ACHN (cell line): ENCODE results near the gene ACSM6.
"Not testable (repeated sequence)": the region's sequence is repeated elsewhere in the genome, so short reads cannot be mapped to it uniquely, and the experiment has no call there.

ENCODE experiments used
- DNase-seq: peaks from one replicate; pipeline ENCODE4 v3.0.0-alpha.2; 2015
- in situ Hi-C: cut with HindIII; loops from 2 replicates; pipeline ENCODE4 v1.10.0; 2017; ENCODE audit warnings: low sequenced_read_pairs, low pct_ligation_motif_present, low pct_unique_long_range_greater_than_20kb

ACSM6 gene

GRCh38 chr10:95193944-95194343 lies at the start of gene ACSM6:
ACSM6 (plus strand) TSS chr10:95194238; CDS start chr10:95194486, 248 bp downstream.
- in situ Hi-C loops, result loop anchor here (25.0 kb wide), 1 partner anchor 168 kb away; no protein-coding TSS in a partner anchor
- no peak for DNase-seq

- in situ Hi-C loops, result no loop called here
- no peak for DNase-seq
These were observed 25.3 kb upstream of the ACSM6 start for GRCh38 chr10:95168694-95169093.

- in situ Hi-C loops, result no loop called here
- no peak for DNase-seq
These were observed 24.5 kb upstream of the ACSM6 start for GRCh38 chr10:95169522-95169921.

GRCh38 chr10:95170790-95171189 lies 23.2 kb upstream of the ACSM6 start:
- in situ Hi-C loops, result no loop called here
- DNase-seq, result no peak

- no peak for DNase-seq
- in situ Hi-C loops, result no loop called here
These were observed 22.7 kb upstream of the ACSM6 start for GRCh38 chr10:95171336-95171735.

- in situ Hi-C loops, result no loop called here
These were observed 21.2 kb upstream of the ACSM6 start for GRCh38 chr10:95172851-95173250.

DNA sequence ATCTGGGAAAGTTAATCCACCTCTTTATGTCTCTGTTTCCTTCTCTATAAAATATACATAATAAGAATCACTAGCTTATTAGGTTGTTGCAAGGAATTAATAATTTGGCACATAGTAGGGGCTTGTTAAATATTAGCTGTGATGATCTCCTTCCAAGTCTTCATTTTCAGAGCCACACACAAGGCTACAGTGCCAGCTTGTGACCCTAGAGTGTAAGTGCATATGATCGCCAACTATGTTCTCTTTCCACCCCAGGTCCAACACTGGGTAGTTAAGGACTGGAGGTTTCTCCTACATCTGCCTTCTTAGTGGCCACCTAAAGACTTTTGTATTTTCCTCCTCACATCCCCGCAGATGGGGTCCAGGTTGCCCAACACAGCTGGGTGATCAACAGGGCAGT lies 17.9 kb upstream of the ACSM6 start:
- in situ Hi-C loops, result loop anchor here (25.0 kb wide), 1 partner anchor 186 kb away; no protein-coding TSS in a partner anchor
- no peak for DNase-seq

More at GRCh38 chr10:95172851-95173250, 21.2 kb upstream of the ACSM6 start:
- no peak for DNase-seq

- in situ Hi-C loops, result loop anchor here (25.0 kb wide), 1 partner anchor 185 kb away; no protein-coding TSS in a partner anchor
- DNase-seq, result no peak
These were observed 16.6 kb upstream of the ACSM6 start for GRCh38 chr10:95177429-95177828.

- in situ Hi-C loops, result loop anchor here (25.0 kb wide), 1 partner anchor 184 kb away; no protein-coding TSS in a partner anchor
- DNase-seq, result no peak
These were observed 15.8 kb upstream of the ACSM6 start for GRCh38 chr10:95178266-95178665.

DNA sequence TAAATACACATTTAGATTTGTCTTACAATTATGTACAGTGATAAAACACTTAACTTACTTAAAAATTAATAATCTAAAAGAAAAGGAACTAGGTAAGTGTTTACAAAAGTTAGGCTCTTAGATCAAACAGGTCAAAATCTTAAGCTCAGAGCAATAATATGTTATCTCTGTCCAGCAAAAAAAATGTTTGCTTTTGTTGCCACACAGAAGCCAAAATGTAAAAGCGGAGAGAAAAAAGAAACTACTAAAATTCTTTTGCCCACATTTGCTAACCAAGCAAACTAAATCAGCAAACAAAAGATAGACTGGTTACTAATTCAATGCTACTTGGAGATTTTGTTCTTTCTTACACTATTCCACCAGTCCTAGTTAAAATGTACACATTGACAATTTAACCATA lies 15.2 kb upstream of the ACSM6 start:
- DNase-seq, result no peak
- in situ Hi-C loops, result loop anchor here (25.0 kb wide), 1 partner anchor 184 kb away; no protein-coding TSS in a partner anchor

GRCh38 chr10:95181726-95182125 lies 12.3 kb upstream of the ACSM6 start:
- in situ Hi-C loops, result loop anchor here (25.0 kb wide), 1 partner anchor 181 kb away; no protein-coding TSS in a partner anchor
- DNase-seq, result no peak

DNA sequence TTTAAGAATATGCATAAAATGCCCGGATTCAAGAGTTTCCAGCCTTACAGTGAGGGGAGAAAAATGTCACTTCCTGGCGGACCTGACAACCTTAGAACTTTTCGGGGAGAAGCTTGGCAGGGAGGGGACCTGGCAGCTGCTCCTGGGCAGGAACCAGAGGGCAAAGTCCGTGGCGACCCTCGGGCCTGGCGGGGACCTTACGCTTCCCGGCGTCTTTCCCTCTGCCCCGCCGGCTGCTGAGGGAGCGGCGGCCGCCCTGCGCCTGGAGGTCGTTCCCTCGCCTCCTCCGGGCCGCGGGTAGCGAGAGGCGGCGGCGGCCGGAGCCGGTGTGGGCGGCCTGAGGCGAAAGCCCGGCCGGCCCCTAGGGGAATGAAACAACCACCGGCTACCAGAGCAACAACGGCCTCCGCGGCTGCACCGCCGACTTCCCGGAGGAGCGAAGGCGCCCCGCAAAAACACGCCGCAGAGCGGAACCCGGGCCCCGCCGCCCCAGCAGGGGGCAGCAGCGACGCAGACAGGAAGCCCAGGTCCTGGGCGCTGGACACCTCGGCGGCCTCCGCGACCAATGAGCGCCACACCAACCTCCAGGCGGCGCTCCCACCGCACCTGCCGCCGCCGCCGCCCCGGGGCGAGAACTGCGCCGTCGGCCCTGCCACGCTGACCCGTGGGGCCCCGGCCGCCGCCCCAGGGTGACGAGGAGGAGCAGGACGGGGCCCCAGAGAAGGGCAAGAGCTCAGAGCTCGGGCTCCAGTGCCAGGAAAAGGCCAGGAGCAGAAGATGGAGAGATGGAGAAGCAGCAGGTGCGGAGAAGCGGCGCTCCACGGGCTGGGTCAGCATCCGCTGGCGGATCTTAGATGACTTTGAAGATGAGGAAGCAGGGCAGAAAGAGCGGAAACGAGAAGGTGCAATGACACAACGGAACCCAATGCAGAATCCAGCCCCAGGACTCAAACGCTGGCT lies 10.5 kb upstream of the ACSM6 start:
- DNase-seq, result peak; percentile 90
- in situ Hi-C loops, result loop anchor here (25.0 kb wide), 1 partner anchor 179 kb away; no protein-coding TSS in a partner anchor

DNA sequence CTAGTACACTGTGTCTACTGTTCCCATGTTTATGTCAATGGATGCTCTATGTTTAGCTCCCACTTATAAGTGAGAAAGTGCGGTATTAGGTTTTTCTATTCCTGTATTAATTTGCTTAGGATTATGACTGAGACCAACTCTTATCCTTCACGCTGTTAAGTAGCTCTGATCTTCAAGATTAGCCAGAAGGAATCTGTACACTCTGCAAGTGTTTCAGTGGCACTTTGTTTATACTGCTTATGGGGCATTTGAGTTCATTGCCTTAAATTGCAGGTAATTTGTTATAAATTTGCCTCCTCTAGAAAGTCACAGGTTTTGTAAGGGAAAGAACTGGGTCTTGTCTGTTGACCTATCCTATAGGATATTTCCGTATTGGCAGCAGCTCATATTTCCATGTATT lies 6.4 kb upstream of the ACSM6 start:
- in situ Hi-C loops, result loop anchor here (25.0 kb wide), 1 partner anchor 175 kb away; no protein-coding TSS in a partner anchor

GRCh38 chr10:95188593-95188992 lies 5.4 kb upstream of the ACSM6 start:
- DNase-seq, result no peak
- in situ Hi-C loops, result loop anchor here (25.0 kb wide), 1 partner anchor 174 kb away; no protein-coding TSS in a partner anchor

More for the DNA sequence above, 6.4 kb upstream of the ACSM6 start:
- DNase-seq, result no peak

DNA sequence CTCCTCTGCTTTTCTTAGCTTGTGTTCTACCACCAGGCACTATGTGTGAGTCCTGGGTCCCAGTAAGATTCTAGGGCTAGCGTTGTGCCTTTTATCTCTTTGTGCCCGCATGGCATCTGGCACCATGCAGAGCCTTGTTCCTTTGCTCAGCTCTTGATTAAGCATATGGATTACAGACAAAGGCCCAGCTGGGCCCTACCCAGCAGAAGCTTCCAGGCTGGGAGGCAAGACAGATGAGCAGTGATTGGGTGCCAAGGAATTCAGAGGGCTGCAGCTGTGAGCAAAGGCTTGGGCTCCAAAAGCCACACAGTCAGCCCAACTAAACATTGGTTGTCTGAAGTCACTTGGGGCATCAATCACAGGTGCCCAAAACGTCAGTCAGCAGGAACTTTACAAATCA lies 2.0 kb downstream of the ACSM6 start:
- in situ Hi-C loops, result loop anchor here (25.0 kb wide), 1 partner anchor 166 kb away; no protein-coding TSS in a partner anchor
- no peak for DNase-seq

- peak; percentile 55 for DNase-seq
- in situ Hi-C loops, result no loop called here
These were observed 7.7 kb downstream of the ACSM6 start for GRCh38 chr10:95201736-95202135.

- in situ Hi-C loops, result not testable (repeated sequence)
These were observed 8.8 kb downstream of the ACSM6 start for GRCh38 chr10:95202865-95203264.

GRCh38 chr10:95208702-95209391 lies 14.8 kb downstream of the ACSM6 start:
- DNase-seq, result peak; percentile 58
- in situ Hi-C loops, result no loop called here

More at GRCh38 chr10:95202865-95203264, 8.8 kb downstream of the ACSM6 start:
- not testable (repeated sequence) for DNase-seq
